SK-N-SH (cell line): Measurements from ENCODE around the gene TMEM238L. TPM values are rescaled to one million over a fixed set of nuclear protein-coding genes. Genes with fewer than 3 reads are reported as not detected.

ENCODE experiments used
- CTCF ChIA-PET: fragments of 300-600, 350-600 bp; formaldehyde crosslinking; extraction: SDS; loops from one replicate; lab custom pipeline; 2021; lab: Yijun Ruan, JAX
- POLR2A ChIA-PET: fragments of 350-600 bp; sonication (Branson Sonifier 250); formaldehyde crosslinking; extraction: SDS; loops from one replicate; lab custom pipeline; 2020; ENCODE audit warnings: antibody characterized with exemption, inconsistent platforms; lab: Yijun Ruan, JAX
- DNase-seq: peaks from one replicate; pipeline ENCODE4 v3.0.0; 2012
- H2AFZ ChIP-seq: fragments of 200-600 bp; sonication (generic); 2 replicates; pipeline ENCODE4 v1.8.1; 2016; ENCODE audit warnings: antibody characterized with exemption, mild to moderate bottlenecking, low read depth
- H3F3A ChIP-seq: fragments of 200-600 bp; sonication (generic); replicated peaks from 2 replicates; pipeline ENCODE3; 2016; ENCODE audit warnings: antibody characterized with exemption, mild to moderate bottlenecking; ENCODE audit not compliant: insufficient read depth
- H3K27ac ChIP-seq, 2 experiments: fragments of 200-500 bp in 1 of 2; fragments of 200-600 bp in 1 of 2; sonication (Bioruptor generic) in 1 of 2; sonication (generic), shearing (Covaris generic) in 1 of 2; 2 replicates each; pipeline versions ENCODE4 v1.5.1 to v1.6.1; 2014 to 2016; ENCODE audit warnings: low read depth in 2 of 2, inconsistent platforms in 1 of 2, low read length in 1 of 2, mild to moderate bottlenecking in 1 of 2, mixed read lengths in 1 of 2
- H3K27me3 ChIP-seq: fragments of 200-600 bp; sonication (generic), shearing (Covaris generic); 2 replicates; pipeline ENCODE4 v1.6.1; 2016; ENCODE audit warnings: mixed run types; ENCODE audit not compliant: insufficient read depth
- H3K36me3 ChIP-seq, 2 experiments: fragments of 200-500 bp in 1 of 2; fragments of 200-600 bp in 1 of 2; sonication (Bioruptor generic) in 1 of 2; sonication (generic) in 1 of 2; replicated peaks in 1 of 2; 2 replicates each; pipeline versions ENCODE3 to v1.5.1; 2014 to 2016; ENCODE audit warnings: low read length in 1 of 2, mild to moderate bottlenecking in 1 of 2; ENCODE audit not compliant: insufficient read depth in 2 of 2, control insufficient read depth in 1 of 2
- H3K4me1 ChIP-seq, 2 experiments: fragments of 200-500 bp in 1 of 2; fragments of 200-600 bp in 1 of 2; sonication (Bioruptor generic) in 1 of 2; sonication (generic), shearing (Covaris generic) in 1 of 2; 2 replicates each; pipeline versions ENCODE4 v1.5.1 to v1.6.1; 2014 to 2016; ENCODE audit warnings: low read depth in 1 of 2, low read length in 1 of 2, mixed run types in 1 of 2; ENCODE audit not compliant: insufficient read depth in 2 of 2, control insufficient read depth in 1 of 2
- H3K4me2 ChIP-seq: fragments of 200-600 bp; sonication (generic), shearing (Covaris generic); 2 replicates; pipeline ENCODE4 v1.6.1; 2017; ENCODE audit warnings: mixed run types
- H3K4me3 ChIP-seq, 2 experiments: fragments of 200-500 bp in 1 of 2; fragments of 200-600 bp in 1 of 2; sonication (Bioruptor generic) in 1 of 2; sonication (generic), shearing (Covaris generic) in 1 of 2; 2 replicates each; pipeline versions ENCODE4 v1.5.1 to v1.8.1; 2014 to 2016; ENCODE audit warnings: low read depth in 2 of 2, inconsistent platforms in 1 of 2, low read length in 1 of 2, mild to moderate bottlenecking in 1 of 2, mixed read lengths in 1 of 2, moderate library complexity in 1 of 2
- H3K79me2 ChIP-seq: fragments of 200-600 bp; sonication (generic); 2 replicates; pipeline ENCODE4 v1.8.1; 2017; ENCODE audit warnings: mild to moderate bottlenecking; ENCODE audit not compliant: insufficient read depth
- H3K9ac ChIP-seq: fragments of 200-600 bp; sonication (generic); 2 replicates; pipeline ENCODE4 v1.6.1; 2017; ENCODE audit warnings: mixed run types
- H3K9me2 ChIP-seq: fragments of 200-600 bp; sonication (generic); 2 replicates; pipeline ENCODE4 v1.6.1; 2017; ENCODE audit warnings: mixed run types
- H3K9me3 ChIP-seq: fragments of 200-600 bp; sonication (generic); 2 replicates; pipeline ENCODE4 v1.6.1; 2017; ENCODE audit warnings: mixed run types, mild to moderate bottlenecking, moderate library complexity
- H4K20me1 ChIP-seq: fragments of 200-600 bp; sonication (generic); 2 replicates; pipeline ENCODE4 v1.6.1; 2017; ENCODE audit warnings: mild to moderate bottlenecking, mixed run types; ENCODE audit not compliant: insufficient read depth
- CTCF ChIP-seq: fragments of 200-600 bp; sonication (generic); IDR thresholded peaks from 2 replicates; pipeline ENCODE4 v1.6.1; 2017; ENCODE audit warnings: antibody characterized with exemption, mild to moderate bottlenecking, moderate library complexity
- EP300 ChIP-seq, 2 experiments: IDR thresholded peaks; 2 replicates each; pipeline versions ENCODE4 v1.4.0 to v1.6.1; 2012; ENCODE audit warnings: borderline replicate concordance in 1 of 2, low read depth in 1 of 2, low read length in 1 of 2
- EZH2phosphoT487 ChIP-seq: fragments of 200-600 bp; sonication (generic); IDR thresholded peaks from 2 replicates; pipeline ENCODE4 v1.6.1; 2017; ENCODE audit warnings: low read depth, mixed run types, mild to moderate bottlenecking, antibody characterized with exemption, moderate library complexity, borderline replicate concordance
- FOSL2 ChIP-seq: IDR thresholded peaks from 2 replicates; pipeline ENCODE4 v1.4.0; 2012; ENCODE audit warnings: low read depth, mild to moderate bottlenecking, moderate library complexity, borderline replicate concordance
- FOXJ3 ChIP-seq: sonication (generic); formaldehyde crosslinking; IDR thresholded peaks from 2 replicates; pipeline ENCODE4 v1.5.1; 2020; ENCODE audit warnings: mild to moderate bottlenecking, missing genetic modification reagents
- JUND ChIP-seq: IDR thresholded peaks from 2 replicates; pipeline ENCODE4 v1.4.0; 2012
- MAX ChIP-seq: IDR thresholded peaks from 2 replicates; pipeline ENCODE4 v1.4.0; 2012; ENCODE audit warnings: low read depth
- MEF2A ChIP-seq: IDR thresholded peaks from 2 replicates; pipeline ENCODE4 v1.4.0; 2012; ENCODE audit warnings: low read depth, borderline replicate concordance
- MXI1 ChIP-seq: IDR thresholded peaks from 2 replicates; pipeline ENCODE4 v1.6.1; 2012; ENCODE audit warnings: mild to moderate bottlenecking, low read depth, low read length, improper control_type of control experiment
- POLR2AphosphoS5 ChIP-seq: IDR thresholded peaks from 2 replicates; pipeline ENCODE4 v1.6.1; 2012; ENCODE audit warnings: low read depth, low read length
- RAD21 ChIP-seq: IDR thresholded peaks from 2 replicates; pipeline ENCODE4 v1.6.1; 2012; ENCODE audit warnings: mild to moderate bottlenecking, low read length
- RCOR1 ChIP-seq: fragments of 150-350 bp; IDR thresholded peaks from 2 replicates; pipeline ENCODE4 v1.6.1; 2017; ENCODE audit warnings: antibody characterized with exemption, low read length
- RXRA ChIP-seq: IDR thresholded peaks from 2 replicates; pipeline ENCODE4 v1.4.0; 2012; ENCODE audit warnings: low read depth, mild to moderate bottlenecking, borderline replicate concordance
- SIN3A ChIP-seq: IDR thresholded peaks from 2 replicates; pipeline ENCODE4 v1.6.1; 2012; ENCODE audit warnings: low read depth, mild to moderate bottlenecking, low read length, moderate library complexity, borderline replicate concordance
- SMC3 ChIP-seq: IDR thresholded peaks from 2 replicates; pipeline ENCODE4 v1.6.1; 2012; ENCODE audit warnings: low read depth, low read length, improper control_type of control experiment
- TCF12 ChIP-seq: IDR thresholded peaks from 2 replicates; pipeline ENCODE4 v1.4.0; 2012
- WGBS: methylation state at CpG from one replicate; pipeline ENCODE4 v1.1.6; 2017; ENCODE audit warnings: low lambda C conversion rate; 5-methylcytosine and 5-hydroxymethylcytosine counted together
- polyA plus RNA-seq, 3 experiments: library from polyadenylated mRNA; depleted of rRNA; stranded (reverse); fragments of >200 nt; gene quantifications; 2 replicates each; pipeline ENCODE4 v1.2.3, GENCODE V29; 2012
- TF ChIP-seq, protein P1 (sequence below): IDR thresholded peaks from 2 replicates; pipeline ENCODE4 v1.6.1; 2012; ENCODE audit warnings: mild to moderate bottlenecking, low read depth, low read length, moderate library complexity

The TMEM238L gene
- polyA plus RNA-seq, 1 of the 3 experiments (the other 2 are of a cell fraction), result not detected

DNA sequence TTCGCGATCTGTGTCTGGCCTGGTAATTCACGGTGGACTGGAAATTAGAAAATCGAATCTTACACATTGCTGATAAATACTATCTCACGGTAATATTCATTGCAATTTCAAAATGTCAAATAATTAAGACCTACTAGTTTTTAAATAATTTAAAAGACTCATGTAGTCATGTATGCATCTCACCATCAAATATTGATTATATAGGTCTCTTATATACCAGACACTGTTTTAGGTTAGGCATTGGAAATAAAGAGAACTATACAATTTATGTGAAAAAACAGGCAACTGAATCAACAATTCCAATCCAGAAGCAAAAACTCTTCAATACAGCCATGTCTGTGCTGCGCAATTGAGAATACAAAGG, 41.5 kb upstream of the TMEM238L start:
- 27% methylated on average over 6 of the region's 6 CpGs for WGBS
- no peak overlapping the region for H2AFZ ChIP-seq
- no peaks in the 10 kb centered on the region for H3K27me3 ChIP-seq
- TF ChIP-seq MEF2A (no peak), RXRA (no peak), MXI1 (no peak), EZH2phosphoT487 (no peak), SIN3A (no peak), RCOR1 (no peak), FOXJ3 (CRISPR knock-in tag) (no peak), RAD21 (no peak), TCF12 (no peak), POLR2AphosphoS5 (no peak), EP300 (IDR thresholded peaks at IDR 0.05; ENCODE audit: borderline replicate concordance in 1 of 2, low read depth in 1 of 2, low read length in 1 of 2) (no peak), SMC3 (no peak), JUND (no peak), MAX (no peak), FOSL2 (no peak), CTCF (no peak)
- TF ChIP-seq, protein P1, sequence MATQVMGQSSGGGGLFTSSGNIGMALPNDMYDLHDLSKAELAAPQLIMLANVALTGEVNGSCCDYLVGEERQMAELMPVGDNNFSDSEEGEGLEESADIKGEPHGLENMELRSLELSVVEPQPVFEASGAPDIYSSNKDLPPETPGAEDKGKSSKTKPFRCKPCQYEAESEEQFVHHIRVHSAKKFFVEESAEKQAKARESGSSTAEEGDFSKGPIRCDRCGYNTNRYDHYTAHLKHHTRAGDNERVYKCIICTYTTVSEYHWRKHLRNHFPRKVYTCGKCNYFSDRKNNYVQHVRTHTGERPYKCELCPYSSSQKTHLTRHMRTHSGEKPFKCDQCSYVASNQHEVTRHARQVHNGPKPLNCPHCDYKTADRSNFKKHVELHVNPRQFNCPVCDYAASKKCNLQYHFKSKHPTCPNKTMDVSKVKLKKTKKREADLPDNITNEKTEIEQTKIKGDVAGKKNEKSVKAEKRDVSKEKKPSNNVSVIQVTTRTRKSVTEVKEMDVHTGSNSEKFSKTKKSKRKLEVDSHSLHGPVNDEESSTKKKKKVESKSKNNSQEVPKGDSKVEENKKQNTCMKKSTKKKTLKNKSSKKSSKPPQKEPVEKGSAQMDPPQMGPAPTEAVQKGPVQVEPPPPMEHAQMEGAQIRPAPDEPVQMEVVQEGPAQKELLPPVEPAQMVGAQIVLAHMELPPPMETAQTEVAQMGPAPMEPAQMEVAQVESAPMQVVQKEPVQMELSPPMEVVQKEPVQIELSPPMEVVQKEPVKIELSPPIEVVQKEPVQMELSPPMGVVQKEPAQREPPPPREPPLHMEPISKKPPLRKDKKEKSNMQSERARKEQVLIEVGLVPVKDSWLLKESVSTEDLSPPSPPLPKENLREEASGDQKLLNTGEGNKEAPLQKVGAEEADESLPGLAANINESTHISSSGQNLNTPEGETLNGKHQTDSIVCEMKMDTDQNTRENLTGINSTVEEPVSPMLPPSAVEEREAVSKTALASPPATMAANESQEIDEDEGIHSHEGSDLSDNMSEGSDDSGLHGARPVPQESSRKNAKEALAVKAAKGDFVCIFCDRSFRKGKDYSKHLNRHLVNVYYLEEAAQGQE, result no peak
- H3K79me2 ChIP-seq, result no peaks in the 10 kb centered on the region
- H3K9me2 ChIP-seq, result no peaks in the 10 kb centered on the region
- no peak overlapping the region for H3K27ac ChIP-seq
- no peaks in the 10 kb centered on the region for H4K20me1 ChIP-seq
- H3K9ac ChIP-seq, result no peak overlapping the region
- H3K4me1 ChIP-seq, result peaks cover 0 to 4% of the 10 kb centered on the region in 2 experiments; a peak in 1 of 4 replicates
- no peaks in the 10 kb centered on the region for H3K9me3 ChIP-seq
- H3K36me3 ChIP-seq, result no peaks in the 10 kb centered on the region
- ChIA-PET POLR2A (no interaction called here), CTCF (interaction anchor here (0.6 to 8.3 kb wide), 20 partner anchors 10 to 1177 kb away, joined by 3 to 165 read pairs (median 6); partner anchors contain the start of genes ADPRM and SCO1)
- peak overlapping the region in 1 of 2 experiments; percentile 56; a peak in 1 of 4 replicates for H3K4me3 ChIP-seq
- H3F3A ChIP-seq, result no peaks in the 10 kb centered on the region
- DNase-seq, result no peak
- peak overlapping the region; percentile 76 for H3K4me2 ChIP-seq
